HFF-Myc (cell line): ENCODE measurements around the gene DOCK1.
"Not testable (repeated sequence)": the region's sequence is repeated elsewhere in the genome, so short reads cannot be mapped to it uniquely, and the experiment has no call there.

Experiments used
- DNase-seq: peaks from one replicate; pipeline ENCODE4 v3.0.0-alpha.2; 2011; ENCODE audit warnings: low read depth; ENCODE audit errors: extremely low read depth
- H3K4me3 ChIP-seq: replicated peaks from 2 replicates; pipeline ENCODE4 v1.5.1; 2011; ENCODE audit warnings: low read depth, mild to moderate bottlenecking, control low read depth, low read length
- TF ChIP-seq, protein P1 (sequence below): IDR thresholded peaks from 2 replicates; pipeline ENCODE4 v1.5.1; 2012; ENCODE audit warnings: mild to moderate bottlenecking, low read depth, low read length, control low read depth; ENCODE audit errors: missing control alignments

Gene DOCK1

DNA sequence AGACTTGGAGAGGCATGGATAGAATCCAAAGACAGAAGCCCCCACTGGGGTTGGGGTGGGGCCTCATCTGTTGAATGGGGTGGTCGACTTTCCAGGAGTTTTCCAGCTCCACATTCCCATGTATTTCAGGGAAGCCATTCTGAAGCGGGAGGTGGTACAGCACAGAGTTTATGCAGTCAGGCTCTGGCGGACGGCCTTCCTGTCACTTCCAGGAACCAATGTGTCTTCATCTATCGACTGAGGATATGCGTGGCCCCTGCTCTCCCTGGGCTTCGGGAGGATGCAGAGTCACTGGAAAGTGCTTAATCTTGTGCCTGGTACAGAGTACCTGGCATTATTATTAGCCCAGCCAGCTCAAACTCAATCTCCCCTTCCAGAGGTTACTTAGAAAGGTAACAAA, 26.3 kb downstream of the DOCK1 start:
- DNase-seq = no peak
- no peak overlapping the region for H3K4me3 ChIP-seq
- TF ChIP-seq, protein P1, sequence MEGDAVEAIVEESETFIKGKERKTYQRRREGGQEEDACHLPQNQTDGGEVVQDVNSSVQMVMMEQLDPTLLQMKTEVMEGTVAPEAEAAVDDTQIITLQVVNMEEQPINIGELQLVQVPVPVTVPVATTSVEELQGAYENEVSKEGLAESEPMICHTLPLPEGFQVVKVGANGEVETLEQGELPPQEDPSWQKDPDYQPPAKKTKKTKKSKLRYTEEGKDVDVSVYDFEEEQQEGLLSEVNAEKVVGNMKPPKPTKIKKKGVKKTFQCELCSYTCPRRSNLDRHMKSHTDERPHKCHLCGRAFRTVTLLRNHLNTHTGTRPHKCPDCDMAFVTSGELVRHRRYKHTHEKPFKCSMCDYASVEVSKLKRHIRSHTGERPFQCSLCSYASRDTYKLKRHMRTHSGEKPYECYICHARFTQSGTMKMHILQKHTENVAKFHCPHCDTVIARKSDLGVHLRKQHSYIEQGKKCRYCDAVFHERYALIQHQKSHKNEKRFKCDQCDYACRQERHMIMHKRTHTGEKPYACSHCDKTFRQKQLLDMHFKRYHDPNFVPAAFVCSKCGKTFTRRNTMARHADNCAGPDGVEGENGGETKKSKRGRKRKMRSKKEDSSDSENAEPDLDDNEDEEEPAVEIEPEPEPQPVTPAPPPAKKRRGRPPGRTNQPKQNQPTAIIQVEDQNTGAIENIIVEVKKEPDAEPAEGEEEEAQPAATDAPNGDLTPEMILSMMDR = no peak

DNA sequence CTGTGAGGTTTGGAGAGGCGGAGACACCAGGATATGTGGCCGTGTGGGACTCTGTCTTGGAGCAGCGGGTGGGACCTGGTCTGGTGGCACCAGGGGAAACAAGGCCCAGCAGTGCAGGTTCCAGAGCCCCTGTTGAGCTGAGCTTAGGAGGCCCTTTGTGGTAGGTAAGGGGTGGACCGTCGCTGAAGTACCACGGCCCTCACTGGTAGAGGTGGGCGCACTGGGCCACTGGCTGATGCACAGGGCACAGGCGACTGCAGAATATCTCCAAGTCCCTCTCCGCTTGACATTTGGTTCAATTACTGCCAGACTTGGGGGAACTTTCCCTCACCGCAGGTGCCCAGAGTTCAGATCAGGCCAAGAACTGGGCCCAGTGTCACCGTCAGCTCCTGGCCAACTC, 27.3 kb downstream of the DOCK1 start:
- DNase-seq = no peak
- TF ChIP-seq, protein P1 = no peak
- H3K4me3 ChIP-seq = no peak overlapping the region

DNA sequence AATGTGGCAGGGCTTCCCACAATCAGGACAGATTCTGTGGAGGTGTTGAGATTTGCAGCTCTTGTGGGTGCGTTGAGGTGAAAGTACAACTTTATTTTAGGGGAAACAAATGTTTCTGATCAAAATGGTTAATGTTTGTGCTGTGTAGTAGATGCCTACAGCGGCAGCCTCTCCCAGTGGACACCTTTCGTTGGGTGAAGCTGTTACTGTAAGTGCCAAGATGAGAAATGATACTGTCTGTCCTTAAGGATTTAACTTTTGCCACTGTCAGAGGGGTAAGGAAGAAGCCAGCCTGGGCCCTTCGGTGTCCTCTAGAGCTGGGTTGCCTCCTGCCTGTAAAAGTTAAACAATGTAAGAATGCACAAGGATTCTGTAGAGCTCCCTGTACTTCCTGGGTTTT, 27.9 kb downstream of the DOCK1 start:
- no peak for DNase-seq
- TF ChIP-seq, protein P1 = no peak
- H3K4me3 ChIP-seq = no peak overlapping the region

DNA sequence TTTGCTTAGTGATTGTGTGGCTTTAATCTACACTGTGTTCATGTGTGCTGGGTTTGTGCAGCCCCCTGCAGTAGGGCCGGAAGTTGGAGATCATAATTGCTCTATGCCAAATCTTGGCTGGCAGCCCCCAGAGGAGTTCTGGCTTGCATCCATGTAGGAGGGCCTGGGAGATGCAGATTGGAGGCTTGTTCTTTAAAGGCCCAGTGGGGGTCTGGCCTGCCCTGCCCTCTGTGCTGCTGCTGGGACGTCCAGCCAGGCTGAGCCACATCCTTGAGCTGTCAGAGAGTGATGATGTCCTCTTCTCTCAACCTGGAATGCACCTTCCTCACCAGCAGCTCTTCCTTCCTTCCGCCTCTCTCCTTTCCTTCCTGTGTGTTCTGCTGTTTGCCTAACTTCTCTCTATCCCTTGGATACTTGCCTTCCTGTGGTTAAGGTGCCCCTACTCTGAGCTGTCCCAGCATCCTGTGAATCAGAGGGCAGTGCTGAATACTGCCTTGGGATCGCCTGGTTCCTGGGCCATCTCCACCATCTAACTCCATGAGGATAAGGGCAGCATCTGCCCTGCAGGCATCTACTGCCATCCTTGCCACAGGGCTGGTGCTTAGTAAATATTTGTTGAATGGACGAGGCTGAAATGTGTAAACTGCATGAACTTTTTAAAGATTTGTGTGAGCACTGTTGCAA, 30.2 kb downstream of the DOCK1 start:
- H3K4me3 ChIP-seq = no peak overlapping the region
- TF ChIP-seq, protein P1 = no peak
- DNase-seq = no peak

DNA sequence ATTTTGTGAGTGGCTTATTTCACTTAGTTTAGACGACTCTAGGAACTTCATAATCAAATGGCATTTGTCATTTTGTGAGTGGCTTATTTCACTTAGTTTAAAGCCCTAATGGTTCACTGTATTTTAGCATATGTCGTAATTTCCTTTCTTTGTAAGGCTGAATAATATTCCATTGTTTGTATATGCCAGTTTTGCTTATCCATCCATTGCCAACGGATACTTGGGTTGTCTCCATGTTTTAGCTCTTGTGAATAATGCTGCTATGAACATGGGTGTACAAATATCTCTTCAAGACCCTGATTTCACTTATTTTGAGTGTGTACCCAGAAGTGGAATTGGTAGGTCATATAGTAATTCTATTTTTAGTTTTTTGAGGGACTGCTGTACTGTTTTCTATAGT, 31.8 kb downstream of the DOCK1 start:
- TF ChIP-seq, protein P1 = no peak
- no peak overlapping the region for H3K4me3 ChIP-seq
- DNase-seq = no peak

DNA sequence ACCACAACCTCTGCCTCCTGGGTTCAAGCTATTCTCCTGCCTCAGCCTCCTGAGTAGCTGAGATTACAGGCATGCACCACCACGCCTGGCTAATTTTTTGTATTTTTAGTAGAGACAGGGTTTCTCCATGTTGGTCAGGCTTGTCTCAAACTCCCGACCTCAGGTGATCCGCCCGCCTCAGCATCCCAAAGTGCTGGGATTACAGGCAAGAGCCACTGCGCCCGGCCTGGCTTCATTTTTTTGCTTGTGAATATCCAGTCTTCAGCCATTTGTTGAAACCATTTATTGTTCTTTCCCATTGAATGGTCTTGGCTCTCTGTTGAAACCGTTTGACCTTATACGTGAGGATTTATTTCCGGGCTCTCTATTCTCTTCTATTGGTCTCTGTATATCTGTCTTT, 32.9 kb downstream of the DOCK1 start:
- not testable (repeated sequence) for H3K4me3 ChIP-seq

DNA sequence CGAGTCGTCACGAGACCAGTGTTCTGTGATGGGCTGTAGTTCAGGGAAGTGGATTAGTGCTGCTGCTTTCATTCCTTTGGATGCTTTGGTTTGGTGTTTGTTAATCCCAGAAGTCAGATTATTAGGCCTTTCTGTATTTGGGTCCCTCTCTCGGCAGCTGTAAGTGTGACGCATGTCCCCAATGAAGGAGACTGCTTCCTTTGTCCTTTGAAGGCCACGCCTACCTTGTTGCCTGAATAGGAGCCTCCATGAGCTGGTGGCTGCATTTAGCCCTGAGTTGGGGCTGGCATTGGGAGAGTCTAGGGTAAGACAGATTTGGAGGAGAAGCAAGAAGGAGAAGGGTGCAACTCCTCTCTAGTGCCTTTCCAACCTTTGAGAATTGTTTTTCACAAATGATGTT, 34.5 kb downstream of the DOCK1 start:
- no peak for DNase-seq
- H3K4me3 ChIP-seq = no peak overlapping the region
- TF ChIP-seq, protein P1 = no peak

More for the DNA sequence above, 32.9 kb downstream of the DOCK1 start:
- DNase-seq = not testable (repeated sequence)
